ENCODE data around the gene ATP1A4. TPM values are rescaled to one million over a fixed set of nuclear protein-coding genes. Genes with fewer than 3 reads are reported as not detected.

The ATP1A4 gene
- total and polyA plus RNA-seq, 2 of the 8 experiments (the other 6 are each of a cell fraction or from before 2014, with no cell fraction given): 0.48 to 0.61 TPM

- H4K20me1 ChIP-seq (replicated peaks in 1 of 2; ENCODE audit: control insufficient read depth in 1 of 2, insufficient read depth in 2 of 2, low read length in 2 of 2): no peaks in the 10 kb centered on the region
- peaks cover 8 to 38% (median 20%) of the 10 kb centered on the region in 4 experiments for H3K4me1 ChIP-seq (replicated peaks in 1 of 4; ENCODE audit: control insufficient read depth in 3 of 4, insufficient read depth in 4 of 4, low read length in 3 of 4)
- no peak overlapping the region for H3K56ac ChIP-seq (replicated peaks; ENCODE audit: insufficient read length, low read depth, low read length)
- FAIRE-seq (peak; percentile 75), DNase-seq (ENCODE audit: low read depth in 1 of 2, low spot score in 2 of 2) (no peak)
- H3K27ac ChIP-seq (ENCODE audit: low read depth, low read length): no peak overlapping the region
- no peak overlapping the region for H3K4ac ChIP-seq (replicated peaks; ENCODE audit: insufficient read length, low read depth, low read length)
- no peaks in the 10 kb centered on the region; a peak in 1 of 7 replicates for H3K27me3 ChIP-seq (replicated peaks in 1 of 4; ENCODE audit: control insufficient read depth in 3 of 4, extremely low read depth in 1 of 4, insufficient read depth in 3 of 4, low read length in 3 of 4)
- peak overlapping the region; percentile 24; the same call in 1 of the 2 replicates for H2BK20ac ChIP-seq (ENCODE audit: low read length)
- no peaks in the 10 kb centered on the region for H3K9me3 ChIP-seq (ENCODE audit: insufficient read depth in 2 of 2, low read depth in 1 of 2, low read length in 1 of 2)
- no peak overlapping the region for H4K91ac ChIP-seq (replicated peaks; ENCODE audit: insufficient read length, low read length)
- H2BK120ac ChIP-seq (replicated peaks; ENCODE audit: low read depth, low read length): peak overlapping the region; percentile 57
- no peak overlapping the region for H2AFZ ChIP-seq (ENCODE audit: low read length)
- no peaks in the 10 kb centered on the region for H3K36me3 ChIP-seq (ENCODE audit: control insufficient read depth in 2 of 4, insufficient read depth in 4 of 4, low read length in 3 of 4)
- no peak overlapping the region for H3K23ac ChIP-seq (ENCODE audit: insufficient read length)
- no peak overlapping the region for H3K9ac ChIP-seq (replicated peaks in 1 of 4; ENCODE audit: extremely low read depth in 1 of 4, low read depth in 3 of 4, low read length in 3 of 4)
- H3K79me1 ChIP-seq (ENCODE audit: low read depth, low read length): no peaks in the 10 kb centered on the region
- no peak for TF ChIP-seq TBP (IDR thresholded peaks at IDR 0.05; ENCODE audit: low read depth, low read length)
- TF ChIP-seq, protein P1, sequence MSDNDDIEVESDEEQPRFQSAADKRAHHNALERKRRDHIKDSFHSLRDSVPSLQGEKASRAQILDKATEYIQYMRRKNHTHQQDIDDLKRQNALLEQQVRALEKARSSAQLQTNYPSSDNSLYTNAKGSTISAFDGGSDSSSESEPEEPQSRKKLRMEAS (IDR thresholded peaks at IDR 0.05): no peak
- TF ChIP-seq TEAD4 (IDR thresholded peaks at IDR 0.05; ENCODE audit: low read depth, low read length): no peak
- TF ChIP-seq RBBP5 (IDR thresholded peaks at IDR 0.05; ENCODE audit: borderline replicate concordance, low read depth, low read length): no peak
- no peak for TF ChIP-seq SUZ12 (IDR thresholded peaks at IDR 0.05; ENCODE audit: low read length)
- TF ChIP-seq KDM1A (IDR thresholded peaks at IDR 0.05; ENCODE audit: borderline replicate concordance, low read length): no peak
- TF ChIP-seq SP1 (IDR thresholded peaks at IDR 0.05; ENCODE audit: low read depth, low read length): no peak
- no peak for TF ChIP-seq POLR2AphosphoS5 (IDR thresholded peaks at IDR 0.05; ENCODE audit: low read depth, low read length)
- TF ChIP-seq CREB1 (IDR thresholded peaks at IDR 0.05): no peak
- TF ChIP-seq, protein P2, sequence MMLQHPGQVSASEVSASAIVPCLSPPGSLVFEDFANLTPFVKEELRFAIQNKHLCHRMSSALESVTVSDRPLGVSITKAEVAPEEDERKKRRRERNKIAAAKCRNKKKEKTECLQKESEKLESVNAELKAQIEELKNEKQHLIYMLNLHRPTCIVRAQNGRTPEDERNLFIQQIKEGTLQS (IDR thresholded peaks at IDR 0.05; ENCODE audit: insufficient read depth, low read depth, low read length): no peak
- H4K5ac ChIP-seq (ENCODE audit: insufficient read length, low read depth, low read length): no peak overlapping the region
- H3K23me2 ChIP-seq (ENCODE audit: low read depth, low read length): no peaks in the 10 kb centered on the region; the same call in none of the 2 replicates
- peak overlapping the region; percentile 85; the same call in 1 of the 2 replicates for H2BK5ac ChIP-seq (ENCODE audit: low read depth, low read length)
- peak overlapping the region; percentile 58; the same call in 1 of the 2 replicates for H2AK5ac ChIP-seq (ENCODE audit: low read depth, low read length)
- no peak overlapping the region for H3K14ac ChIP-seq (ENCODE audit: insufficient read length)
- 79% methylated on average over 4 of the region's 4 CpGs; no CpG with 5 or more reads in 1 of the 2 experiments for WGBS, 2 experiments (ENCODE audit: extremely low coverage in 1 of 2, insufficient coverage in 1 of 2, insufficient read length in 1 of 2, insufficient replicate concordance in 2 of 2, low coverage in 1 of 2, low lambda C conversion rate in 2 of 2, missing lambda C conversion rate in 1 of 2)
- 0 out of 4 replicates have a peak overlapping the region, but pooled peaks of 1 of the 2 experiments have one; percentile 16 for H3K4me2 ChIP-seq (ENCODE audit: insufficient read depth in 1 of 2, low read depth in 2 of 2, low read length in 2 of 2)
- no peak overlapping the region for H3K4me3 ChIP-seq (ENCODE audit: extremely low read depth in 1 of 4, insufficient read depth in 2 of 4, low read depth in 3 of 4, low read length in 4 of 4)
- H2BK15ac ChIP-seq (ENCODE audit: low read length): peak overlapping the region; percentile 25; the same call in 1 of the 2 replicates
- peak overlapping the region; percentile 72; the same call in 1 of the 2 replicates for H3K18ac ChIP-seq (ENCODE audit: extremely low read depth, low read length)
- H4K8ac ChIP-seq (ENCODE audit: extremely low read depth, insufficient read depth, low read length): no peak overlapping the region
- H3K79me2 ChIP-seq (ENCODE audit: control insufficient read depth in 1 of 2, insufficient read depth in 2 of 2, low read length in 2 of 2): no peaks in the 10 kb centered on the region
- CTCF ChIA-PET (ENCODE audit: partially characterized antibody): interaction anchor here (0.7 to 18.1 kb wide), 30 partner anchors 6 to 181 kb away, joined by 3 to 256 read pairs (median 7); partner anchors contain the start of genes CASQ1 and IGSF8
- POLR2A ChIA-PET (ENCODE audit: partially characterized antibody): interaction anchor here (1.0 to 2.2 kb wide), 5 partner anchors 11 to 153 kb away, joined by 3 to 11 read pairs (median 4); partner anchors contain the start of genes DCAF8 and IGSF8
- H2BK12ac ChIP-seq (ENCODE audit: low read depth, low read length): peak overlapping the region; percentile 12; the same call in 1 of the 2 replicates
Measured at GRCh38 chr1:160109686-160110085, 41.7 kb upstream of the ATP1A4 start.
